Neural cell (in vitro differentiated cells): ENCODE results near the gene TBC1D9B. TPM values are rescaled to one million over a fixed set of nuclear protein-coding genes. Genes with fewer than 3 reads are reported as not detected.

ENCODE experiments used
- H2AFZ ChIP-seq: fragments of 200-600, 300-800 bp; sonication (generic), shearing (Covaris generic); 2 replicates; pipeline ENCODE4 v1.6.0; 2014; ENCODE audit warnings: low read depth, mild to moderate bottlenecking, antibody characterized with exemption, low read length, moderate library complexity
- H3F3A ChIP-seq: fragments of 200-600 bp; shearing (Covaris generic); 2 replicates; pipeline ENCODE4 v1.6.1; 2016; ENCODE audit warnings: mild to moderate bottlenecking, moderate library complexity, mixed read lengths, antibody characterized with exemption, low read length; ENCODE audit not compliant: insufficient read depth, poor library complexity, severe bottlenecking
- H3K27ac ChIP-seq: fragments of 200-600, 300-800 bp; sonication (generic), shearing (Covaris generic); 2 replicates; pipeline ENCODE4 v1.5.1; 2014; ENCODE audit warnings: mild to moderate bottlenecking, low read length, moderate library complexity
- H3K27me3 ChIP-seq: fragments of 300-800, 200-600 bp; sonication (generic), shearing (Covaris generic); 2 replicates; pipeline ENCODE4 v1.6.0; 2014; ENCODE audit warnings: mild to moderate bottlenecking, low read depth, low read length, moderate library complexity; ENCODE audit not compliant: insufficient read depth
- H3K36me3 ChIP-seq: fragments of 300-800, 200-600 bp; sonication (generic), shearing (Covaris generic); 2 replicates; pipeline ENCODE4 v1.5.1; 2014; ENCODE audit warnings: mild to moderate bottlenecking, antibody characterized with exemption, low read length, moderate library complexity; ENCODE audit not compliant: insufficient read depth
- H3K4me2 ChIP-seq: fragments of 300-800, 200-600 bp; sonication (generic), shearing (Covaris generic); 2 replicates; pipeline ENCODE4 v1.6.0; 2014; ENCODE audit warnings: mild to moderate bottlenecking, low read length
- H3K4me3 ChIP-seq: fragments of 300-800, 200-600 bp; sonication (generic), shearing (Covaris generic); 2 replicates; pipeline ENCODE4 v1.5.1; 2014; ENCODE audit warnings: mild to moderate bottlenecking, low read length, moderate library complexity
- H3K79me2 ChIP-seq: fragments of 200-600 bp; shearing (Covaris generic); replicated peaks from 2 replicates; pipeline ENCODE4 v1.6.0; 2014; ENCODE audit warnings: mild to moderate bottlenecking, low read length, moderate library complexity; ENCODE audit not compliant: insufficient read depth
- H3K9ac ChIP-seq: fragments of 300-800, 200-600 bp; sonication (generic), shearing (Covaris generic); 2 replicates; pipeline ENCODE4 v1.6.1; 2016; ENCODE audit warnings: mild to moderate bottlenecking, low read length, mixed read lengths
- H3K9me2 ChIP-seq: fragments of 200-600 bp; shearing (Covaris generic); 2 replicates; pipeline ENCODE4 v1.6.1; 2016; ENCODE audit warnings: mild to moderate bottlenecking, low read length, mixed read lengths; ENCODE audit not compliant: insufficient read depth
- H3K9me3 ChIP-seq: fragments of 200-600, 300-800 bp; sonication (generic), shearing (Covaris generic); 2 replicates; pipeline ENCODE4 v1.6.1; 2016; ENCODE audit warnings: mild to moderate bottlenecking, mixed run types, low read length, moderate library complexity, mixed read lengths
- H4K20me1 ChIP-seq: fragments of 200-600 bp; shearing (Covaris generic); 2 replicates; pipeline ENCODE4 v1.6.1; 2016; ENCODE audit warnings: mild to moderate bottlenecking, mixed run types; ENCODE audit not compliant: insufficient read depth
- EP300 ChIP-seq: fragments of 450-650 bp; conservative IDR thresholded peaks from 2 replicates; pipeline ENCODE4 v1.6.1; 2014; ENCODE audit warnings: antibody characterized with exemption, mild to moderate bottlenecking, moderate library complexity; ENCODE audit not compliant: poor library complexity, severe bottlenecking
- EZH2 ChIP-seq: fragments of 200-600, 300-800 bp; shearing (Covaris generic), sonication (generic); IDR thresholded peaks from 2 replicates; pipeline ENCODE4 v1.6.1; 2014; ENCODE audit warnings: antibody characterized with exemption, low read length, borderline replicate concordance, mild to moderate bottlenecking; ENCODE audit not compliant: insufficient read depth, poor library complexity, severe bottlenecking
- MXI1 ChIP-seq: fragments of 450-650 bp; conservative IDR thresholded peaks from 2 replicates; pipeline ENCODE4 v1.6.1; 2014; ENCODE audit warnings: antibody characterized with exemption, mild to moderate bottlenecking; ENCODE audit not compliant: poor library complexity, severe bottlenecking
- POLR2AphosphoS5 ChIP-seq: IDR thresholded peaks from 2 replicates; pipeline ENCODE4 v1.6.1; 2012
- RAD21 ChIP-seq: fragments of 450-650 bp; conservative IDR thresholded peaks from 2 replicates; pipeline ENCODE4 v1.6.1; 2014; ENCODE audit warnings: antibody characterized with exemption, mild to moderate bottlenecking, moderate library complexity
- SMC3 ChIP-seq: fragments of 450-650 bp; conservative IDR thresholded peaks from 2 replicates; pipeline ENCODE4 v1.6.1; 2014; ENCODE audit warnings: antibody characterized with exemption, mild to moderate bottlenecking, moderate library complexity; ENCODE audit not compliant: poor library complexity
- TAF1 ChIP-seq: IDR thresholded peaks from 2 replicates; pipeline ENCODE4 v1.6.1; 2012; ENCODE audit warnings: low read depth
- polyA plus RNA-seq: library from polyadenylated mRNA; depleted of rRNA; stranded (reverse); fragments of >200 nt; gene quantifications from 2 replicates; pipeline ENCODE4 v1.2.3, GENCODE V29; 2014
- TF ChIP-seq, protein P1 (sequence below): fragments of 450-650 bp; IDR thresholded peaks from 2 replicates; pipeline ENCODE4 v1.5.1; 2014; ENCODE audit warnings: antibody characterized with exemption, mild to moderate bottlenecking, moderate library complexity; ENCODE audit not compliant: poor library complexity, severe bottlenecking
- TF ChIP-seq, protein P2 (sequence below): IDR thresholded peaks from 2 replicates; pipeline ENCODE4 v1.6.1; 2012; ENCODE audit warnings: borderline replicate concordance

Gene TBC1D9B
- polyA plus RNA-seq, 1 donor from 2014 or later, result 50.7 TPM

DNA sequence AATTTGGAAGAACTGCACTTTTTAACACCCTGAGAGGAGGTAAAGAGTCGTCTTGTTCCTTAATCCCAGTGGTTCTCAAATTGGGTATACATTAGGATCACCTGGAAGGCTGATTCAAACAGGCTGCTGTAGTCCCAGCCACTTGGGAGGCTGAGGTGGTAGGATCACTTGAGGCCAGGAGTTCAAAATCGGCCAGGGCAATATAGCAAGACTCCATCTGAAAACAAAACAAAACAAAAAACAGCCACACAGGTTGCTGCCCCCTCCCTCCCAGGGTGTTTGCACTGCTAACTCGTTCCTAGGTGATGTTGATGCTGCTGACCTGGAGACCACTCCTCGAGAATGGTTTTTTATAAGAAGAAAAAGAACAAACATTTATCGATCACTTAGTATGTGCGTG is 1.5 kb upstream of the TBC1D9B start:
- Histone ChIP-seq H2AFZ (no peak overlapping the region), H3F3A (no peaks in the 10 kb centered on the region), H3K36me3 (no peaks in the 10 kb centered on the region), H4K20me1 (no peaks in the 10 kb centered on the region), H3K9ac (no peak overlapping the region), H3K27ac (no peak overlapping the region), H3K4me2 (no peak overlapping the region), H3K9me3 (no peaks in the 10 kb centered on the region), H3K4me3 (no peak overlapping the region), H3K79me2 (peaks cover 8% of the 10 kb centered on the region), H3K9me2 (no peaks in the 10 kb centered on the region), H3K27me3 (no peaks in the 10 kb centered on the region)
- no peak for TF ChIP-seq EZH2
- no peak for TF ChIP-seq POLR2AphosphoS5
- TF ChIP-seq, protein P1, sequence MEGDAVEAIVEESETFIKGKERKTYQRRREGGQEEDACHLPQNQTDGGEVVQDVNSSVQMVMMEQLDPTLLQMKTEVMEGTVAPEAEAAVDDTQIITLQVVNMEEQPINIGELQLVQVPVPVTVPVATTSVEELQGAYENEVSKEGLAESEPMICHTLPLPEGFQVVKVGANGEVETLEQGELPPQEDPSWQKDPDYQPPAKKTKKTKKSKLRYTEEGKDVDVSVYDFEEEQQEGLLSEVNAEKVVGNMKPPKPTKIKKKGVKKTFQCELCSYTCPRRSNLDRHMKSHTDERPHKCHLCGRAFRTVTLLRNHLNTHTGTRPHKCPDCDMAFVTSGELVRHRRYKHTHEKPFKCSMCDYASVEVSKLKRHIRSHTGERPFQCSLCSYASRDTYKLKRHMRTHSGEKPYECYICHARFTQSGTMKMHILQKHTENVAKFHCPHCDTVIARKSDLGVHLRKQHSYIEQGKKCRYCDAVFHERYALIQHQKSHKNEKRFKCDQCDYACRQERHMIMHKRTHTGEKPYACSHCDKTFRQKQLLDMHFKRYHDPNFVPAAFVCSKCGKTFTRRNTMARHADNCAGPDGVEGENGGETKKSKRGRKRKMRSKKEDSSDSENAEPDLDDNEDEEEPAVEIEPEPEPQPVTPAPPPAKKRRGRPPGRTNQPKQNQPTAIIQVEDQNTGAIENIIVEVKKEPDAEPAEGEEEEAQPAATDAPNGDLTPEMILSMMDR, result no peak
- no peak for TF ChIP-seq RAD21
- no peak for TF ChIP-seq MXI1
- TF ChIP-seq TAF1, result no peak
- TF ChIP-seq, protein P2, sequence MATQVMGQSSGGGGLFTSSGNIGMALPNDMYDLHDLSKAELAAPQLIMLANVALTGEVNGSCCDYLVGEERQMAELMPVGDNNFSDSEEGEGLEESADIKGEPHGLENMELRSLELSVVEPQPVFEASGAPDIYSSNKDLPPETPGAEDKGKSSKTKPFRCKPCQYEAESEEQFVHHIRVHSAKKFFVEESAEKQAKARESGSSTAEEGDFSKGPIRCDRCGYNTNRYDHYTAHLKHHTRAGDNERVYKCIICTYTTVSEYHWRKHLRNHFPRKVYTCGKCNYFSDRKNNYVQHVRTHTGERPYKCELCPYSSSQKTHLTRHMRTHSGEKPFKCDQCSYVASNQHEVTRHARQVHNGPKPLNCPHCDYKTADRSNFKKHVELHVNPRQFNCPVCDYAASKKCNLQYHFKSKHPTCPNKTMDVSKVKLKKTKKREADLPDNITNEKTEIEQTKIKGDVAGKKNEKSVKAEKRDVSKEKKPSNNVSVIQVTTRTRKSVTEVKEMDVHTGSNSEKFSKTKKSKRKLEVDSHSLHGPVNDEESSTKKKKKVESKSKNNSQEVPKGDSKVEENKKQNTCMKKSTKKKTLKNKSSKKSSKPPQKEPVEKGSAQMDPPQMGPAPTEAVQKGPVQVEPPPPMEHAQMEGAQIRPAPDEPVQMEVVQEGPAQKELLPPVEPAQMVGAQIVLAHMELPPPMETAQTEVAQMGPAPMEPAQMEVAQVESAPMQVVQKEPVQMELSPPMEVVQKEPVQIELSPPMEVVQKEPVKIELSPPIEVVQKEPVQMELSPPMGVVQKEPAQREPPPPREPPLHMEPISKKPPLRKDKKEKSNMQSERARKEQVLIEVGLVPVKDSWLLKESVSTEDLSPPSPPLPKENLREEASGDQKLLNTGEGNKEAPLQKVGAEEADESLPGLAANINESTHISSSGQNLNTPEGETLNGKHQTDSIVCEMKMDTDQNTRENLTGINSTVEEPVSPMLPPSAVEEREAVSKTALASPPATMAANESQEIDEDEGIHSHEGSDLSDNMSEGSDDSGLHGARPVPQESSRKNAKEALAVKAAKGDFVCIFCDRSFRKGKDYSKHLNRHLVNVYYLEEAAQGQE, result no peak
- TF ChIP-seq SMC3, result no peak
- no peak for TF ChIP-seq EP300

DNA sequence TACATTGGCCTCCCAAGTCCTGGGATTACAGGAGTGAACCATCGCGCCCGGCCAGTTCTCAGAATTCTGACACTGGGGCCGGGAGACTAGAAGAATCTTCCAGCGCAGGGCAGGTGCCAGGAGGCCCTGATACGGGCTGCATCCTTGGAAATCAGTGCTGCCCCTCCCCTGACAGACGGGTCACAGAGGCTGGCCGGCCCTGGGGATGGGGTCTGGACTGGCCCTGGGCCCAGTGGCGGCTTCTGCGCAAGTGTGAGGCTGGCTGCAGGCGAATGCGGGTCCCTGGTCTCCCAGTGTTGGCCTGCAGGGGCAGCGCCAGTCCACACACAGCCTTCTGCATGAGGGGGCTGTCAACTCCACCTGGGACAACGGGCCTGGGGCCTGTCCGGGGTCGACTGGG is 831 bp upstream of the TBC1D9B start:
- Histone ChIP-seq H3K79me2 (peaks cover 8% of the 10 kb centered on the region), H3K4me2 (no peak overlapping the region), H3K9me2 (no peaks in the 10 kb centered on the region), H3K9me3 (no peaks in the 10 kb centered on the region), H3K27ac (no peak overlapping the region), H3K4me3 (no peak overlapping the region), H3F3A (no peaks in the 10 kb centered on the region), H3K36me3 (no peaks in the 10 kb centered on the region), H2AFZ (no peak overlapping the region), H3K9ac (no peak overlapping the region), H4K20me1 (no peaks in the 10 kb centered on the region), H3K27me3 (no peaks in the 10 kb centered on the region)
- TF ChIP-seq TAF1, result no peak
- TF ChIP-seq EP300, result no peak
- no peak for TF ChIP-seq MXI1
- TF ChIP-seq, protein P1, result peak; percentile 19
- TF ChIP-seq SMC3, result no peak
- no peak for TF ChIP-seq EZH2
